Measurements from ENCODE around the gene SLC9A8. TPM values are rescaled to one million over a fixed set of nuclear protein-coding genes. Genes with fewer than 3 reads are reported as not detected.

Gene SLC9A8
- total RNA-seq, 4 donors from 2014 or later, result 7.1 to 12.4 (median 8.9) TPM

DNA sequence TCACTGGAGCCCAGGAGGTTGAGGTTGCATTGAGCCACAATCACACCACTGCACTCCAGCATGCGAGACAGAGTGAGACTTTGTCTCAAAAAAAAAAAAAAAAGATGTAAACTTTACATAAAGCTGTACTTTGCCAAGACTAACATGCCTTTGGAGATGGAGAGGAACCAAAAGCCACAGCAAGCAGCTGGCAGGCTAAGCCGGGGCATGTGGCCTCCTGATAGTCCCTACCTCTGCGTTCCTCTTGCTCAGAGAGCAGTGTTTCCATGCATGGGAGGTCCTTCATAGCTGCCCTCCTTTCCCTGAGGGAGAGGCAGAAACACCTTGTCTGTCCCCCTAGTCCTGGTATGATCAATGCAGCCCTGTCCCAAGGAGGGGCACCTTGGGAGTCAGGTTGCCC is 67.5 kb downstream of the SLC9A8 start:
- TF ChIP-seq, protein P1, sequence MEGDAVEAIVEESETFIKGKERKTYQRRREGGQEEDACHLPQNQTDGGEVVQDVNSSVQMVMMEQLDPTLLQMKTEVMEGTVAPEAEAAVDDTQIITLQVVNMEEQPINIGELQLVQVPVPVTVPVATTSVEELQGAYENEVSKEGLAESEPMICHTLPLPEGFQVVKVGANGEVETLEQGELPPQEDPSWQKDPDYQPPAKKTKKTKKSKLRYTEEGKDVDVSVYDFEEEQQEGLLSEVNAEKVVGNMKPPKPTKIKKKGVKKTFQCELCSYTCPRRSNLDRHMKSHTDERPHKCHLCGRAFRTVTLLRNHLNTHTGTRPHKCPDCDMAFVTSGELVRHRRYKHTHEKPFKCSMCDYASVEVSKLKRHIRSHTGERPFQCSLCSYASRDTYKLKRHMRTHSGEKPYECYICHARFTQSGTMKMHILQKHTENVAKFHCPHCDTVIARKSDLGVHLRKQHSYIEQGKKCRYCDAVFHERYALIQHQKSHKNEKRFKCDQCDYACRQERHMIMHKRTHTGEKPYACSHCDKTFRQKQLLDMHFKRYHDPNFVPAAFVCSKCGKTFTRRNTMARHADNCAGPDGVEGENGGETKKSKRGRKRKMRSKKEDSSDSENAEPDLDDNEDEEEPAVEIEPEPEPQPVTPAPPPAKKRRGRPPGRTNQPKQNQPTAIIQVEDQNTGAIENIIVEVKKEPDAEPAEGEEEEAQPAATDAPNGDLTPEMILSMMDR (IDR thresholded peaks at IDR 0.05; ENCODE audit: low read depth), result no peak

DNA sequence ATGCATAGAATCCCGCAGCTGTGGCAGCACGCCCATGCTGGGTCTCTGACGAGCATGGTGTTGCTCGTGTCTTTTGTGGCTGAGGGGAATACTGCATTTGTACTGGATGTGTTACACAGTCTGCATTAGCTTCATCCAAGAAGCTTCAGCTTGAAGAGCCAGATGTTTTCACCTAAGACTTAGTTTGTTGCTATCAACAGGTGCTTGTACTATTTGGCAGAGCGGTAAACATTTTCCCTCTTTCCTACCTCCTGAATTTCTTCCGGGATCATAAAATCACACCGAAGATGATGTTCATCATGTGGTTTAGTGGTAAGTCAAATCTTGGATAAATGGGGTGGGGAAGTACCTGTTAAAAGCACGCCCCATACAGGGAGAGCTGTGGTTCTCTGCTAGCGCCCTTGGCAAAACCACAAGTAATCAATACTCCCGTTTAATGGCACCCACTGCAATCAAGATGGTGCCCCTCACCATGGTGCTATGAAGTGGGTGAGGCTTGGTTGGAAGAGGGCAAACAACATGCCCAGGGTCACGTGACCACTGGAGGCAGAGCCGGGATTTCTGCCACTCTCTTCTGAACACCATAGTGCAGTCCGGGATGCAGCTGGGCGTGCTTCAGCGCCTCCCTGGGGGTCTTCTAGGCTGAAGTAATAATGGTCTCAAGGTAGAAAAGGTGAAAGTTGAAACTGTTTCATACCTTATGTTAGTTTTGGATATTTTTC is 68.3 kb downstream of the SLC9A8 start:
- TF ChIP-seq, protein P1 (IDR thresholded peaks at IDR 0.05; ENCODE audit: low read depth), result no peak

DNA sequence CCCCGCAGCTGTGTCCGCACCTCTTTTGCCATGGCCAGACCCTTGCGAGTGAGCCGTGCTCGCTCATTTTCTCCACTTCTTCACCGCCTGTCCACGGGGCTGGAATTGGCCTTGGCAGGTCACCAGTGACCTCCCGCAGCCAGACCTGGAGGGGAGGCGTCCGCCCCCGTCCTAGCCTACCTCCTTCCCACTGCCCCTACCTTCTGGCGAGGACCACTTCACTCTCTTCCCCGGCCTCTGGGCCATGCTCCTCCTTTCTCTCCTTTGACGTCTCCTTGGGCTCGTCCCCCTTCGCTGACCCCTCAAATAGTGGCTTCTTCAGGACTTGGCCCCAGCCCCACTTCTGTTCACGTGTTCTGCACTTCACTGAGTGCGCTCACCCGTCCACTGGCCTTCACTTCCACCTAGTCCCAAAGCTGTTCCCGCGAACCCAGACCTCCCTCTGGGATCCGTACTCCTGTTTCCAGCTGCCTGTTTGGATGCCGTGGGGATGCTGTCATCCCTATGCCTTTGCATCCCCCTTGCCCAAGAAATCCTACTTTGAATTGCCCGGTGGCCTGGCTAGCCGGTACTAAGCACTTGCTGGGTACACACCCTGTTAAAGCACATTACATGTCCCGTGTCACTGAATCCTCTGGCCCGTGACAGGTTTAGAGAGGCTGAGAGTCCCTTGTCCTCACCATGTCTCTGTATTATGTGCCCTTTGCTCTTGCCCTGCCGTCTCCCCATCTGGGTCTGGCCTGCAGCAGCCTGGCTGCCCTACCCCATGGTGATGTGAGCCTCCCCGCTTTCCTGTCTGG is 69.7 kb downstream of the SLC9A8 start:
- TF ChIP-seq, protein P1 (IDR thresholded peaks at IDR 0.05; ENCODE audit: low read depth), result no peak

DNA sequence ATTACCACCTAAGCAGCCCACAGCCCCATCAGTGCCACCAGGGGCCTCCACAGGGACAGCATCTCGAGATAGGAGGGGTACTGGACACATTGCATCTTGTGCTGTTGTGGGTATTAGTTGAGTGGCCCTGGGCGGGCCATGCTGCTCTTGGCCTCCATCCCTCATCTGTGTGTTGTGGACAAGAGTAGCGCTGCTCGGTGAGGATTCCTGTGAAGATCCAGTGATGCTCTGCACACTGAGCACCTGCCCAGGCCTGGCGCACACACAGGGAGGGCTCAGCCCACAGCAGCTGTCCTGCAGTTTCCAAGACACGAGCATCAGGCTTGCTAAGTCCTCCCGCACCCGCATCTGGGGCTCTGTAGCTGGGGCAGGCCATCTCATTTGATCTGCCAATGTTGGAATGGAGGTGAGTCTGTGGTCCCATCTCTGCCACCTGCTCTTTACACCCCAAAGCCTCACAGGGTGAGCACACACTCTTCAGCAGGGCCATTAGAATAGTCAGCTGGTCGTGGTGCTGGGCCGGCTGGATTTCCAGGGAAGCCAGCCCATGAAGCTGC is 70.7 kb downstream of the SLC9A8 start:
- TF ChIP-seq, protein P1 (IDR thresholded peaks at IDR 0.05; ENCODE audit: low read depth), result no peak

DNA sequence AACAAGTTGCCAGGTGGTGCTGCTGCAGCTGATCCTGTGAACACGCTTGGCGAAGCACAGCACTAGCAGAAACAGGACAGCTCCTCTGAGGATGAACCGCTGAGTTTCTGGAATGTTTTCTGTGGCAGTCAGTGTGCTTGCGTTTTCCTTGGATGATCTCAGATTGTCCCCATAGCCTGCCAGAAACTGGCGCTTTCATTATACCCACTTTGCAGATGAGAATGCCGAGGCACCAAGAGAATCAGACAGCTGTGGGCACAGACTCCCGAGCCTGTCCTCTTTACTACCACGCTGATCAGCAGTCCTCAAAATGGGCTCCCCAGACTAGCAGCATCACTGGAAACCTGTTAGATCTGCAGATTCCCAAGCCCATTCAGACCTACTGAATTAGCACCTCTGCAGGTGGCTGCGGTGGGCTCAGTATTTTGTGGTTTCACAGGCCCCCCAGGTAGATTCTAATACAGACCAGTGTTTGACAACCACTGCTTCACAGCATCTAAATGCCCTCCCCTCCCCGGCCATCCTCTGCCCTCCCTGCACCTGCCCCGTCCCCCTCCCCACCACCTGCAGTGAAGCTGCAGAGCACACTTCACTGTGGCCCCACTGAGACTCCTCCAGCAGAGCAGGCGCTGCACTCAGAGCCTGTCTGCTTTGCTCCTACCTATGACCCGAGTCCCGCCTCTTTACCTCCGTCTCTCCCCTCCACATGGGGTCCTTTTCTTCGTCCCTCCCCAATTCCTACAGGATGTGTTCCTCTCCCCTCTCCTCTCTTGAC is 73.1 kb downstream of the SLC9A8 start:
- TF ChIP-seq, protein P1 (IDR thresholded peaks at IDR 0.05; ENCODE audit: low read depth), result no peak

DNA sequence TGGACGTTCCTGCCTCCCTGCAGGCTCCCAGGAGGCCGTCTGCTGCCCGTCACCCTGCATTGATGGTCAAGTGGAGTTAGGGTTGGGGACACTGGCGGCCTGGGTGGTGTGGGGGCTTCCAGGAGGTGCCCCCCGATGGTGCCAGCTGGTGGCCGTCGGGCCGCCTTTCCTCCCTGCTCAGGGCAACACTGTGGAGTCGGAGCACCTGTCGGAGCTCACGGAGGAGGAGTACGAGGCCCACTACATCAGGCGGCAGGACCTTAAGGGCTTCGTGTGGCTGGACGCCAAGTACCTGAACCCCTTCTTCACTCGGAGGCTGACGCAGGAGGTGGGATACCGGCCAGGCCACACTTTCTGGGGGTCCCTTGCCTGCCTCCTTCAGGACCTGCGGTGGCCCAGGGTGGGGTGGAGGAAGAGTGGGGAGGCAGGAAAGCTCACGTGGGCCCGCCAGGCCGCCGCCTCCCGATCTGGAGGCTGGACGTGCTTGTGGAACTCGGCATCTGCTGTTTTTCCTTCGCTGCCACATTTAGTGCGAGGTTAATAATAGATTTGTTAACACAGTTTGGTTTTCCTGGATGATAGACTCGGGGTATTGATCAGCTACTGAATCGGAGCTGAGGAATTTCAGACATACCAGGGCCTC is 74.1 kb downstream of the SLC9A8 start:
- TF ChIP-seq, protein P1 (IDR thresholded peaks at IDR 0.05; ENCODE audit: low read depth), result no peak
